HG02798 (cell line): ENCODE data around the gene CACNA1S.

Experiments
- ATAC-seq: cut with Tn5 transposase; IDR thresholded peaks from one replicate; pipeline ENCODE4 v1.9.1; 2021; ENCODE audit warnings: mild to moderate bottlenecking; ENCODE audit not compliant: unreplicated experiment, poor library complexity

CACNA1S gene

DNA sequence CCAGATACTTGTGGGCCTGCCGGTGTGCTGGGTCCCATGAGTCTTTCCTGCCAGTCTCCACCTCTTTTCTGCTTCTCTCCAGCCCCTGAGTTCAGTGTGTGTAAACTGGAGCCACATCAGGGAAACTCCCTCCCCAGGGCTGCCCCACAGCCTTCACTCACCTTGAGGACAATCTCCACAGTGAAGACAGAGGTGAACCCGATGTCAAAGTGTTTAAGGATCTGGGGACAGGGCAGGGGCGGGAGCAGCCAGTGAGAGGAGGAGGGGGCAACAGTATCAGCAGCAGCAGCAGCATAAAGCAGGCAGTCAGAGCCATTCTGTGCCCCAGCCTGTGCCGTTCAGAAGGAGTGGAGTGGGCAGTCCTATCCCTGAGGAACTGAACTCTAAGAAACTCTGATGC lies 43.2 kb downstream of the CACNA1S start:
- ATAC-seq = no peak

DNA sequence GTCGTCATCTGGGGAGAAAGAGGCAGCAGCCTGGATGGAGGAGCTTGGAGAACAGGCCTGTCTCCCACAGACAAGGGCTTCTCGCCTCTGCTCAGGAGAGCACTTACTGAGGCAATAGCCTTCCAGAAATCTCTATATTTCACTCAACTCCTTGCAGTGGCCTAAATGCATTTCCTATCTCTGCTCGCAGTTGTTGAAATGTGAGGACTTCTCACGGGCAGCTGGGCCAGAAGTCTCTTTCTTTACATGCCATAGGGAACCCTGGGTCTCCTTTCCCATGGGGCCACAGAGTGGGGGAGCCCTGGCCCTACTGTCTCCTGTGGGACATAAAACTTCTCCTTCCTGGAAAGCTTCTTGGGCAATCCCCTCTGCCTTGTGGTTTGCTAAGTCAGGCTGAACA lies 45.2 kb downstream of the CACNA1S start:
- no peak for ATAC-seq

DNA sequence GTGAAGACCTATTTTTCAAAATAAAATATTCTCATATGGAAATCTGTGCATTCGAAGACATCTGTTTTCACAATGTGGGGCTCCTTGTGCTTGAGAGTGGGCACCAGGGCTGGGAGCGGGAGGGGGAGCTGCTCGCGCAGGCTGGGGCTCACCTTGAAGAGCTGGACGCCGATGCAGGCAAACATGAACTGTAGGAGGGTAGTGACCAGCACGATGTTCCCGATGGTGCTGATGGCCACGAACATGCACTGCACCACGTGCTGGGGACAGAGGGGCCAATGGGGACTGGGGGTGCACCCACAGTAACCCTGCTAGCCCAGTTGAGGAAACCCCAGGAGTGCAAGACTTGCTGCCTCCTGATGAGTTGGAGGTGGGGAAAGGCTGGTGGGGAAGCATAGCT lies 46.5 kb downstream of the CACNA1S start:
- ATAC-seq = no peak

DNA sequence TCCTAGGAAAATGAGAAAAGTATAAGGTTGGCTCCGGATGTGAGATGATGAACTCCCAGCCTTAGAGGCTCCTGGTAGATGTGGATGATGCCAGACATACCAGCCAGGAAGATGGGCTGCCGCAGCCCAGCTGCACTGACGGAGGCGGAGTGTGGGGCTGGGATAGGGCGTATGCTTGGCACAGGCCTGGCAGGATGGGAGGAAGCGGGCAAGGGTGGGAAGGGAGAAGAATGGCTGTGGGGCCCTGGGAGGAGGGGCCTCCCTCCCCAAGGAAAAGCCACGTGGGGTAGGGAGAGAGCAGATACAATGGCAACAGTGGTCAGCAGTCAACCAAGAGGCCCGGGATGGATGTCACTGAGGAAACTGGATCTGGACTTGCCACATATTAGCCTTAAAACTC lies 47.4 kb downstream of the CACNA1S start:
- ATAC-seq = no peak

DNA sequence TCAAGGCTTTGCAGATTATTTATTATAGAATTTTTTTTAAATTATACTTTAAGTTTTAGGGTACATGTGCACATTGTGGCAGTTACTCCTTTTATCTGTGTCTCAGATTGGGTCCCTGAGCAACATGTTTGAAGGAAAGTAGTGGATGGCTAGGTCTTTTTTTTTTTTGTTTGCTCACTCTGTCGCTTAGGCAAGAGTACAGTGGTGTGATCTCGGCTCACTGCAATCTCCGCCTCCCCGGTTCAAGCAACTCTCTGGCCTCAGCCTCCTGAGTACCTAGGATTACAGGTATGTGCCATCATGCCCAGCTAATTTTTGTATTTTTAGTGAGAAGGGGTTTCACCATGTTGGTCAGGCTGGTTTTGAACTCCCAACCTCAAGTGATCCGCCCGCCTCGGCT lies 49.1 kb downstream of the CACNA1S start:
- ATAC-seq = no peak

DNA sequence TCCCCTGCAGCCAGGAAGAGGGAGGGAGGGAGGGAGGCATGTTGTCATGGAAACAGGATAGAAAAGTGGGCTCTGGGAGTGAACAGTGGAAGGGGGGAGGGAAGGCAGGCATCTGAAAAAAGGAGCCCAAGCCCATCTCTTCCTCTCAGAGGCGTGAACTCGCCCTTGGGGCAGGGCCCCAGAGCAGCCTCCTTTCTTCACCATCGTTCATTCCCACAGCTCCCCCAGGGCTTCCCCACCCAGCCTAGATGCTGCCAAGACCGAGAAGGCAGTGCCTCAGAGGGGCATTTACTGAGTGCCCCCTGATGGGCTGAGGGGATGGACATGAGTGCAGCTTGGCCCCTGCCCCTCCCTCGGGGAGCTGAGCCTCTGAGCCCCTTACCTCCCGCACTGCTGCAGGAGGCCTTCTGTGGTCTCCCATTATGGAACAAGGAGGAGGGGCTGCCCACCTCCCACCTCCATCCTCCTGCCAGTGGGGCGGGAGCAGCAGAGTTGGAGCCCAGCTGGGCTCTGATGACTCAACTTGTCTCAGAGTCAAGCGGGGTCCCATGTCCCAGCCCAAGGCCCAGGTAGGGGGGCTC lies 49.6 kb downstream of the CACNA1S start:
- ATAC-seq = no peak

DNA sequence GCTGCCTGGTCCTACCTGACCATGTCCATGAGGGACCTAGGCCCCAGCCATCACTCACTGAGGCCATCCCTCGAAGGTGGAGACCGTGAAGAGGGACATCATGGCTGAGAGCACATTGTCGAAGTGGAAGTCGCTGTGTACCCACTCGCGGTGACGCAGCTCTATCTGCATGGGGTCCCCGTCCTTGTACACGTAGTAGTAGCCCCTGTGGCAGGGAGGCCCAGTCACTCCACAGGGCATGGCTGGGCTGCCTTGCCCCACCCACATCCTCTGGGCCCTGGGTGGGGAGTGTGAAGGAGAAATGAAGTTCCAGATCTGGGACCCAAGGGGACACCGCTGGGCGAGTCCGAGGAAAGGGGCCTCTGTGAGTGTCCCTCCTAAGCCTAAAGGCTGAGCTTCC lies 50.3 kb downstream of the CACNA1S start:
- ATAC-seq = no peak

DNA sequence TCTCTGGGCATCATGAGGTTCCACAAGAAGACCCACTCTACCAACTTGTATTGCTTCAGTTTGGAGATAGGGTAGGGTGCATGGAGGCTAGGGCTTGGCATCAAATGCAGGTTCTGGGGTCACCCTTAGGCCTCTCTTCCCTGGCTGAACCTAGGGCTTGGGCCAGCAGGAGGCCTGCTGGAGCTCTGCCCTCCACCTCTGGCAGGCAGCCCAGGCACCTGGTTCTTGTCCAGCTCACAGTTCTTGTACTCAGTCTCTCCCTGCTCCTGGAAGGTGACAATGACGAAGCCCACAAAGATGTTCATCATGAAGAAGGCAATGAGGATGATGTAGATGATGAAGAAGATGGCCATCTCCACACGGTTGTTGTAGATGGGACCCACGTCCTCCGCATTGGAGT lies 51.2 kb downstream of the CACNA1S start:
- no peak for ATAC-seq

DNA sequence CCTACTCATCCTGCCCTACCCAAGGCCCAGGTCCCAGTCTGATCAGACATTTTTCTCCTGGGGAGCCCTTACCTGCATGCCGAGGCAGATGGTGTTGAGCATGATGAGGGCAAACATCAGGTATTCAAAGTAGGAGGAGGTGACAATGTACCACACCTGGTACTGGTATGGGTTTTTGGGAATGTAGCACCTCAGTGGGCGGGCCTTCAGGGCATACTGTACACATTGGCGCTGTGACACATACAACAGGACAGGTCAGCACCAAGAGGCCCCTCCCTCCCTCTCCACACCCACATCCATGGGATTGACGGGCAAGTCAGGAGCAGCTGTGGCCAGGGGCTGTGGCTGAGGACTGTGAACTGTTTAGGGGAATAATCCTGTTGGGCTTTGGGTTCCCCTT lies 51.6 kb downstream of the CACNA1S start:
- no peak for ATAC-seq

DNA sequence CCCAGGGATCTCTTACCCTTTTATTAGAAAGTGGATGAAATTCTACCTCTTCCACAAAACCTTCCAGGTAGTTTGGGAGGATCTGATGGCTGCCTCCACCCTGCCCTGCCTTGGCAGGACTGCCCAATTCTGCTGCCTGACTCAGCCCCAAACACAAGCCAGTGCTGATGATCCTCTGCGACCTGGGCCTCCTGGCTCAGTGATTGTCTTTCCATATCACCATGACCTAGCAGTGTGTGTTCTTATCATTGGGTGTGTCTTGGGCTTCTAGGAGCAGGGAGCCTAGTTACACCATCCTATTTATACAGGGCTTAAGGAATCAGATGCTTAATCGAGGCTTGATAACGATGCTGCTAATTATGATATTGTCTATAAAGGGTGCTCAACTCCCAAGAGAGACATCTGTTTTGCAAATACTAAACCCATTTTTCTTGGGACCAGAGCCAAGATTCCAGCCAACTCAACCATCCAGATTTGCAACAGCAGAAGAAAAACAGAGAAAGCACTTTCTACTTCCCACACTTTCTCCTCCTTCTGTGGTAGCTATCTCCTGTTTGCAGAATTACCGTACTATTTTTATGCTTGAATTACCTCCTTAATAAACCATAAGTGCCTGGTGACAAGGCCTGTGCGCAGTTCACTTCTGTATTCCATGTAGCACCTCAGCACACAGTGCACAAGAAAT lies 52.2 kb downstream of the CACNA1S start:
- ATAC-seq = no peak

DNA sequence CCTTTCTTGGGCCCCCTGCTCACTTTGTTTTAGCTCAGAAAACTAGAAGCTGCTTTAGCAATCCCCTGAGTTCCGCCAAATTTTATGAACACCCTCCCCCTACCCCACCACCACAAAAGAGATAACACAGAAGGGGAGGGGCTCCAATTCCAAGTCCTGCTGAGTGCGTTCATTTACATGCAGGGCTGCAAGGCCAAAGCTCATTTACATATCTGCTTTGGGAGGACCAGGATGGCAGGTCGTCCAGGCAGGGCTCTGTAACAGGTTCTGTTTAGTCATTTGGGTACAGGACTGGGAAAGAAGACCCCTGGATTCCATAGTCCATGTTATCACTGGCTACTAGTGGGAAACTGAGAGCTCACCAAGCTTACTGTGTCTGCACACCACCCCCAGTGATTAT lies 52.8 kb downstream of the CACNA1S start:
- ATAC-seq = no peak

DNA sequence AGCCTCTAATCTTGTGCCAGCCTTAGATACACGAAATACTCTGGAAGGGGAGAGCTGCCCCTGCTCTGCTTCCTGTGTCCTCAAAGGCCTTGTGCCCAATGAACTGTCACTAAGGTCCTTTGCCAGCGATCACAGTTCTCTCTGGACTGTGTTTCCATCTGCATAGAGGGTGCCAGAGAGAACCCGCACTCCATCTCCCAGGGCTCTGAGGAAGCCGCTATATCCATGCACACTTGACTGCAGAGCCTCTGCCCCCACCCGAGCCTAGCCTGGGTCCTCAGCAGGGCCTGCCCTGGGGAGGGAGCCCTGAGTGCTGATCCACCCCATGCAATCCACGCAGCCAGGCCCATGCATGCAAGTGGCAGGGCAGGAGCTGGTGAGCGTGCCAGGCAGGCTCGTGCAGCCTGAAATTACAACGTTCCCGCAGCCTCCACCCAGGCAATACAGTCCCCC lies 58.1 kb downstream of the CACNA1S start:
- ATAC-seq = no peak

DNA sequence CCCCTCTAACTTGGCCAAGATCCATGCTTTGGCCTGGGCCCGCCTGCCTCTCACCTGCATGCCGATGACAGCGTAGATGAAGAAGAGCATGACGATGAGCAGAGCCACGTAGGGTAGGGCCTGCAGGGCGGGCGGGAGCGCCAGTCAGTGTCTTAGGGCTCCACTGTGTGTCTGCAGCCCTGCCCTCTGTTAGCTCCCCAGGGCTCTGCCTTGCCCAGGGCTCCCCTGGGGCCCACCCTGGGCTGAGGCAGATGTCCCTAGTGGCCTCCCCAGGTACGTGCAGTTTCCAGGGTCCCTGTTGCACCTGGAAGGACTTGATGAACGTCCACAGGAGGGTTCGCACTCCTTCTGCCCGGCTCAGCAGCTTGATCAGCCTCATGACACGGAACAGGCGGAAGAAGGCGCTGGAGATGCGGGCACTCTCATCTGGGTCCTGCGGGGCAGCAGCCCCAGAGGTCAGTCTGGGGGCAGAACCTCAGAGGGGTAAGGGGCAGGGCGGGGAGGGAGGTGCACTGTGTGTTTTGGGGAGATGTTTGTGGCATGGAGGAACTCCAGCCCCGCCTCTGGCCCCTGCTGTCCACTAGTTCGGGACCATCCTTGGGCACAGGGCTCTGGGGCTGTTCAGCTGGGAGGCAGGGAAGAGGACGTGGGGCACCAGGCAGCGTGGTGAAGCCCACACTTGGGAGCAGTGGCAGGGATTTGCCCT lies 58.9 kb downstream of the CACNA1S start:
- ATAC-seq = no peak

DNA sequence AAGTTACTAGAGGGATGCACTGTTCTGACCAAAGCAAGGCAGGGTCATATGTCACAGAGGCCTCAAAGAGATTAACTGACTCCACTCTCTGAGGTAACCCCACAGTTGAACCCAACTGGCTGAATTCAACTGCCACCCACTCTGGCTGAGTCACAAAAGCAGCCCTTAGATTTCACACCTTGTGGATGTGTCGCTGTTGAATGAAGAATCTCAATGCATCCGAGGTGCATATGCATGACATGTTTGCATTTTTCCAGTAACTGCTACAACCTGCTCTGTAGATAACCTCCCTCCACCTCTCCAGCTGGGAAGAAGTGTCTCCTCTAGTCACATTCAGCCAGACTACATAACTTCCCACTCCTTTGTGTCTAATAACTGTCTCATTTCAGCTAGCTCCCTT lies 60.8 kb downstream of the CACNA1S start:
- ATAC-seq = no peak

DNA sequence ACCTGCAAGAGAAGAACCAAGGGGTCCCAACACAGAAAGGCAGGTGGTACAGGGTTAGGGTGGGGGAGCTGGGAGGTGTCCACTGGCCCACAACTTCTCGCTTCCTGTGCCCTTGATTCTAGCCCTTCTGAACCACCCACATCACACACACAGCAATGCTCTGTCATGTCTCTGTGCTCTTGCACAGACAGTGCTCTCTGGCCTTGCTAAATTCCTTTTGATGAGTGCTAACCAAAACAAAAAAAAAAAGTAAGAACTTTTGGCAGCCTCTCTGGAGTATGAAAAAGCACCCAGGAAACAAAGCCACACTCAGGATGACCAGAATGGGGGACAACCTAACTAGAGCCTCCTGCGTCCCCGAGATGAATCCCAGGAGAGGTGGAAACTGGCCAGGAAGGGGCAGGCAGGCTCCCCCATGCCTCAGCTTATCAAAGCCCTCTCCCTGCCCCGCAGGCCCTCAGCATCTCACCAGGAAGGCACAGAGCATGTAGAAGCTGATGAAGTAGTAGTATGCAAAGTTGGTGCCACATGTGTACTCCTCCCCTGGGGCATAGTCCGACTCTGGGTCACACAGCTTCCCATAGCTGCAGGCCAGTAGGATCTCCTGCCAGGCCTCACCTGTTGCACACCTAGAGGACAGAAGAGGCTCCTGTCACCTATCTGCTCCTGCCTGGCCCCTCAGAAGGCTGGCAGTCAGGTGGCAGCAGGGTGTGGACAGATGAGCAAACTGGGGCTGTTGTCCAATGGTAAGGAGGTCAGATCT lies 61.5 kb downstream of the CACNA1S start:
- no peak for ATAC-seq

DNA sequence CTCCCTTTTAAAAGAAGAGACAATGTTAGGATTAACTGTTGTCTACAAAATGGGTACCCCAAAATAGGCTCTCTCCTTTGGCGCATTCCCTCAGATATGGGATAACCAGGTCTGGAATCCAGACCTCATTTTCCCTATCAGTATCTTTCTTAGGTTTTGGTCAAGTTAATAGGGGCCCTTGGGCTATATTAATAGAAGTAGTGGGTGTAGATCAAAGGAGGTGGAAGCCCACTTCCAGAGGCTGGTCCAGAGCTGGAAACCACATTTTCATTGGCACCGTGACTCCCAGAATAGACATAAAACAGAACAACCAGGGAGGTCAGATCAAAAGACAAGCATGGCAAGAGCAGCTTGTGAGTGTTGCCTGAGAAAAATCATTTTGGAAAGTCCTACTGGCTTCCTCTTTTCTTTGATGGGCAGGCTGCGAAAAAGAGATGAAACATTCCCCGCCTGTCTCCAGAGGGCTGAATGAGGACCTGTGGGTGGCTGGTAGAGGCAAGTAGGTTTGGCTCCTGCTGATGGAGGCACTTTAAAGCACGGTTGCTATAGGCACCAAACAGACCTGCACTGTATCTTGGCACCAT lies 62.9 kb downstream of the CACNA1S start:
- ATAC-seq = no peak

DNA sequence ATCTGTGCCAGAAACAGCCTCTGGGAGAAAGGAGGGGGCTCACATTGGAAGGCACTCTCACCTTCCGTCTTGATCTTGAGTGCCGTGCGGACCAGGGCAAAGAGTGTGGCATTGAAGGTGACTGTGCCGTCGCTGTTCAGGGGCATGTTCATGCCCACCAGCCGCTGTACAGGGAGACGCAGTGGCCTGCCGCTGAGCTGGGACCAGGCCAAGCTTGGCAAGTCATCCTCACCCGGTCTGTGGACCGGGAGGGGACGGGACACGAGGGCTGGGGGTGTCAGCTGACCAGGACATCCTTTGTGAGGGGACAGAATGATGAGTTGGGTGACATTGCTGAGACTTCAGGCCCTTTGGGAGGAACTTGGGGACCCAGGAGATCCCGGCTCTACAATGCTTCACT lies 63.7 kb downstream of the CACNA1S start:
- ATAC-seq = no peak

DNA sequence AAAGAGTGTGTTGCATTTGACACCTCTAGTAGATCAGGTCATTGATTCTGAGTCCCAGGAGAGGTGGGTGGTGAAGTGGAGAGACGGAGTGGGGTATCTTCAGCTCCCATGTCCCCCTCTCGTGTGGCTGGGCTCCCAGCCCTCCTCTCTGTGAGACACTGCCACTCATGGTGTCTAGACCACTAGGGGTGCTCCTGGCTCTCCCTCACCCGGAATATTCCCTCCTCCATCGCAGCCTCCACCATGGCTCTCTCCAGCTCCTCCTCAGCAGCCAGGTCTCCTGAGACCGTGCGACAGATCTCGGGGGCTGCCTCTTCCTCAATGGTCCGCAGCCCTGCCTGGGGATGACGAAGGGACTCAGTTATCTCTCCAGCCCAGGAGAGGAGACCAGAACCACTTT lies 68.1 kb downstream of the CACNA1S start:
- no peak for ATAC-seq

DNA sequence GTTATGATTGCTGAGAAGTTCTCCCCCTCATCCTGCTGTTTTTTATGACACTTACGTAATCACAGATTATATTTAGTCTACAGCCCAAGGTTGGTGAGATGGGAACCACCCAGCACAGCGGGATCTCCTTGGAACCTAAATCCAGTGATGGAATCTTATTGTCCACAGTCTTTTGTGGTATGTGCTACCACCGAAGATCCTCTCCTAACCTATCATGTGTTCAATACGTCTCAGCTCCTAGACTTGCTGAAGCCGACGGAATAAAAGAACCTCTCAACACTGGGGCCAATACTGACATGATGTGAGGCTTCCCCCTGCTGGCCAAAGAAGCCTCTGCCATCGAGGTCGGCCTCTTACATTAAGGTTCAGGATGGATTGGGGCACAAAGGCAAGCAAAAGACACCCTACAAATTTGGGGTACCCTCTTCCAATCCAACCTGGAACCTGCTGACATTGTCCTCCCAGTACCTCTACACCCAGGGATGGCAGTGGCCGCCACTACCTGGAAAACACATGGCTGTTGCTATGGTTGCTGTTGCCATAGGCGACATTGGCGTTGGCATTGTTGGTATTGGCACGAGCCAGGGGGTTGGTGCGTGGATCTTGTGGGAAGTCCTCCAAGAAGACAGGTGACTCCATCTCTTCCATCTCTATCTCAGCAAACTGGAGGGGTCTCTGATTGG lies 69.3 kb downstream of the CACNA1S start:
- peak; percentile 73 for ATAC-seq

DNA sequence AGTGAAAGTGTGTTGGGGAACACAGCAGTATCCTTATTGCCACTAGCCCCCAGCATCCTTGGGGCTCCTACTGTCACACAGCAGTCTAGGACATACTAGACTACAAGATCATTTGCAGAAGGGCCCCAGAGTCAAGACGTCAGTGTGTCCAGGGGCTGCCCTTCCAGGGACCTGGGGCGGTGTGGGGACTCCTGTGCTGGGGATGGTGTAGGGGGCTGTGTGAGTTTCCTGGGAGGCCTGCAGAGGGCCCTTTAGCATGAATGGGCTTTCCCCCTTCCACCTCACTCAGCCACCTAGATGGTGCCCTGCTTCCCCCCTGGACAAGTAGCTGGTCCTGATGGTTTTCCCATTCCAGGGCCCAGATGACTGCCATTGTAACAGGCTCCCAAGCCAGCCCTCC lies 71.2 kb downstream of the CACNA1S start:
- no peak for ATAC-seq
